Measurements from ENCODE around the gene MBNL1.

DNA sequence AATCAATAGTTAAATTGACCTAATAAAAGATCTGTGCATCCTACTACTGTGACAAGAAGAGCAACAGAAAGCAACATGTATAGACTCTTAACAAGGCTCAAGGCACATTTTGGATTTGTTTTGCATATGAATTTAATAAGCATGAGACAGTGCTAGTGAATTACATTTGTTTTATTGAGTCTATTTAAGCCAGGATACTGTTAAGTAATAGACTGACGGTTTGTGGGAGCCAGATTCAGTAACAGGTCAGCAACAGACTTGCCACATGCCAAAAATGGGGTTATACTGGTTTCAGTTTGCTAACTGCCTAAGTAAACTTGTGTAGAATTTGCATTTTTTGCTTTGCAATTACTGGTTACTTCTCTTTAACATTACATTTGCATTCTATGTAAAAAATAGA lies 54.0 kb downstream of the MBNL1 start:
- no peak for TF ChIP-seq MEIS2 (CRISPR knock-in tag; IDR thresholded peaks at IDR 0.05)
- no peak for TF ChIP-seq ZNF160 (CRISPR knock-in tag; IDR thresholded peaks at IDR 0.05)
- TF ChIP-seq NFIC (IDR thresholded peaks at IDR 0.05; ENCODE audit: low read length) = no peak
- no peak for TF ChIP-seq REST (IDR thresholded peaks at IDR 0.05; ENCODE audit: borderline replicate concordance in 1 of 2, low read depth in 1 of 2, low read length in 2 of 2)
- no peak for TF ChIP-seq ATF4 (CRISPR knock-in tag; IDR thresholded peaks at IDR 0.05)
- TF ChIP-seq, protein P1, sequence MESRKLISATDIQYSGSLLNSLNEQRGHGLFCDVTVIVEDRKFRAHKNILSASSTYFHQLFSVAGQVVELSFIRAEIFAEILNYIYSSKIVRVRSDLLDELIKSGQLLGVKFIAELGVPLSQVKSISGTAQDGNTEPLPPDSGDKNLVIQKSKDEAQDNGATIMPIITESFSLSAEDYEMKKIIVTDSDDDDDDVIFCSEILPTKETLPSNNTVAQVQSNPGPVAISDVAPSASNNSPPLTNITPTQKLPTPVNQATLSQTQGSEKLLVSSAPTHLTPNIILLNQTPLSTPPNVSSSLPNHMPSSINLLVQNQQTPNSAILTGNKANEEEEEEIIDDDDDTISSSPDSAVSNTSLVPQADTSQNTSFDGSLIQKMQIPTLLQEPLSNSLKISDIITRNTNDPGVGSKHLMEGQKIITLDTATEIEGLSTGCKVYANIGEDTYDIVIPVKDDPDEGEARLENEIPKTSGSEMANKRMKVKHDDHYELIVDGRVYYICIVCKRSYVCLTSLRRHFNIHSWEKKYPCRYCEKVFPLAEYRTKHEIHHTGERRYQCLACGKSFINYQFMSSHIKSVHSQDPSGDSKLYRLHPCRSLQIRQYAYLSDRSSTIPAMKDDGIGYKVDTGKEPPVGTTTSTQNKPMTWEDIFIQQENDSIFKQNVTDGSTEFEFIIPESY (CRISPR knock-in tag; IDR thresholded peaks at IDR 0.05) = no peak
- TF ChIP-seq, protein P2, sequence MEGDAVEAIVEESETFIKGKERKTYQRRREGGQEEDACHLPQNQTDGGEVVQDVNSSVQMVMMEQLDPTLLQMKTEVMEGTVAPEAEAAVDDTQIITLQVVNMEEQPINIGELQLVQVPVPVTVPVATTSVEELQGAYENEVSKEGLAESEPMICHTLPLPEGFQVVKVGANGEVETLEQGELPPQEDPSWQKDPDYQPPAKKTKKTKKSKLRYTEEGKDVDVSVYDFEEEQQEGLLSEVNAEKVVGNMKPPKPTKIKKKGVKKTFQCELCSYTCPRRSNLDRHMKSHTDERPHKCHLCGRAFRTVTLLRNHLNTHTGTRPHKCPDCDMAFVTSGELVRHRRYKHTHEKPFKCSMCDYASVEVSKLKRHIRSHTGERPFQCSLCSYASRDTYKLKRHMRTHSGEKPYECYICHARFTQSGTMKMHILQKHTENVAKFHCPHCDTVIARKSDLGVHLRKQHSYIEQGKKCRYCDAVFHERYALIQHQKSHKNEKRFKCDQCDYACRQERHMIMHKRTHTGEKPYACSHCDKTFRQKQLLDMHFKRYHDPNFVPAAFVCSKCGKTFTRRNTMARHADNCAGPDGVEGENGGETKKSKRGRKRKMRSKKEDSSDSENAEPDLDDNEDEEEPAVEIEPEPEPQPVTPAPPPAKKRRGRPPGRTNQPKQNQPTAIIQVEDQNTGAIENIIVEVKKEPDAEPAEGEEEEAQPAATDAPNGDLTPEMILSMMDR (CRISPR knock-in tag; IDR thresholded peaks at IDR 0.05) = no peak
- TF ChIP-seq RNF219 (CRISPR knock-in tag; IDR thresholded peaks at IDR 0.05) = no peak
- TF ChIP-seq MAZ (IDR thresholded peaks at IDR 0.05; ENCODE audit: borderline replicate concordance, low read depth, low read length) = no peak
- TF ChIP-seq MAZ (CRISPR knock-in tag; IDR thresholded peaks at IDR 0.05; ENCODE audit: low read depth) = no peak
- no peak for TF ChIP-seq TAF15 (IDR thresholded peaks at IDR 0.05; ENCODE audit: low read depth, low read length, poor library complexity, severe bottlenecking)
- TF ChIP-seq HNRNPK (IDR thresholded peaks at IDR 0.05; ENCODE audit: low read depth, low read length, poor library complexity, severe bottlenecking) = no peak
- TF ChIP-seq PBX3 (CRISPR knock-in tag; IDR thresholded peaks at IDR 0.05; ENCODE audit: borderline replicate concordance) = no peak
- TF ChIP-seq ARID3A (IDR thresholded peaks at IDR 0.05; ENCODE audit: low read depth, low read length) = no peak
- TF ChIP-seq ZNF747 (CRISPR knock-in tag; IDR thresholded peaks at IDR 0.05; ENCODE audit: borderline replicate concordance) = no peak
